Measurements from ENCODE around the gene KRT36.

DNA sequence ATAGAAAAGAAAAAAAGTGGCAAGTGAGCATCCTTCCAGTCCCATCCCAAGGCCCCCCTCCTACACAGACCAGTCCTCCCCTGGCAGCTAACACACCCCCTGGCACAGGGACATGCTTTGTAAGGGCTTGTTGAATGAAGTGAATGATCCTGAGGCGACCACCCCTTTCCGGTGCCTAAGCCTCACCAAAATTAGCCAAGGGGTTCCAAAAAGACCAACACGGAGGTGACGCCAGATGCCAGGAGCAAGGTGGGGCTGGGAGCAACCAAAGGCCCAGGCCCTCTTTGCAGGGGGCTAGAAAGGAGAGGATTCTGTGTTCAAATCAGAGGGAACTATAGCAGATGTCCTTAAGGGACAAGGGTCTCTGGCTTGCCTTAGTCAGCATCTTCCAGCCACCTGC, 14.3 kb downstream of the KRT36 start:
- TF ChIP-seq SP1 (IDR thresholded peaks at IDR 0.05) (no peak), HDGF (IDR thresholded peaks at IDR 0.05; ENCODE audit: borderline replicate concordance) (no peak), FOXA1 (IDR thresholded peaks at IDR 0.05) (no peak), FOXK2 (IDR thresholded peaks at IDR 0.05) (no peak), ARNT (IDR thresholded peaks at IDR 0.05) (no peak), CTBP1 (IDR thresholded peaks at IDR 0.05; ENCODE audit: borderline replicate concordance) (no peak), LEF1 (IDR thresholded peaks at IDR 0.05; ENCODE audit: borderline replicate concordance) (no peak), ELF4 (IDR thresholded peaks at IDR 0.05) (no peak), TARDBP (IDR thresholded peaks at IDR 0.05) (no peak), SUZ12 (IDR thresholded peaks at IDR 0.05) (no peak), FOXM1 (IDR thresholded peaks at IDR 0.05; ENCODE audit: borderline replicate concordance) (no peak), BHLHE40 (IDR thresholded peaks at IDR 0.05; ENCODE audit: borderline replicate concordance) (no peak)
